Measurements from ENCODE around the gene PEX1.
"Not testable (repeated sequence)": the region's sequence is repeated elsewhere in the genome, so short reads cannot be mapped to it uniquely, and the experiment has no call there.

The PEX1 gene

GRCh38 chr7:92528188-92528957 is at the start of gene PEX1, which contains the start of gene RBM48:
TSS of gene PEX1 (minus strand) at chr7:92528520. CDS start at chr7:92528435, 85 bp downstream.
TSS of gene RBM48 (plus strand) at chr7:92528795. CDS start at chr7:92528814, 19 bp downstream.
- DNase-seq, result peak; percentile 99

- no peak for DNase-seq
Observed at GRCh38 chr7:92576296-92576695, 48.0 kb upstream of the PEX1 start.

GRCh38 chr7:92569137-92569536 is 40.8 kb upstream of the PEX1 start:
- DNase-seq, result no peak

GRCh38 chr7:92567460-92567859 is 39.1 kb upstream of the PEX1 start:
- no peak for DNase-seq

- DNase-seq, result no peak
Observed at GRCh38 chr7:92563345-92563744, 35.0 kb upstream of the PEX1 start.

GRCh38 chr7:92560602-92561001 is 32.3 kb upstream of the PEX1 start:
- DNase-seq, result no peak

- DNase-seq, result no peak
Observed at GRCh38 chr7:92557808-92558362, 29.6 kb upstream of the PEX1 start.

GRCh38 chr7:92557249-92557648 is 28.9 kb upstream of the PEX1 start:
- no peak for DNase-seq

- DNase-seq, result no peak
Observed at GRCh38 chr7:92550194-92550593, 21.9 kb upstream of the PEX1 start.

- DNase-seq, result no peak
Observed at GRCh38 chr7:92547579-92547978, 19.3 kb upstream of the PEX1 start.

GRCh38 chr7:92546856-92547497 is 18.7 kb upstream of the PEX1 start:
- no peak for DNase-seq

- not testable (repeated sequence) for DNase-seq
Observed at GRCh38 chr7:92545116-92545515, 16.8 kb upstream of the PEX1 start.

GRCh38 chr7:92543542-92543941 is 15.2 kb upstream of the PEX1 start:
- DNase-seq, result not testable (repeated sequence)

GRCh38 chr7:92534572-92534971 is 6.3 kb upstream of the PEX1 start:
- DNase-seq, result no peak

- DNase-seq, result no peak
Observed at GRCh38 chr7:92528958-92529264, 591 bp upstream of the PEX1 start.

- peak; percentile 47 for DNase-seq
Observed at GRCh38 chr7:92527300-92528187, 776 bp downstream of the PEX1 start.

- DNase-seq, result no peak
Observed at GRCh38 chr7:92523110-92523509, 5.2 kb downstream of the PEX1 start.

- DNase-seq, result no peak
Observed at GRCh38 chr7:92520024-92520423, 8.3 kb downstream of the PEX1 start.

- DNase-seq, result no peak
Observed at GRCh38 chr7:92517631-92518030, 10.7 kb downstream of the PEX1 start.

- DNase-seq, result no peak
Observed at GRCh38 chr7:92513167-92513902, 15.0 kb downstream of the PEX1 start.

- DNase-seq, result no peak
Observed at GRCh38 chr7:92508946-92509345, 19.4 kb downstream of the PEX1 start.

GRCh38 chr7:92506363-92506762 is 22.0 kb downstream of the PEX1 start:
- DNase-seq, result no peak

Data from femur (tissue), 1 donor.